Left lung (tissue), 14 donors: ENCODE measurements around the gene MED26. TPM values are rescaled to one million over a fixed set of nuclear protein-coding genes. Genes with fewer than 3 reads are reported as not detected.
A peak's percentile ranks its signal among the peaks of the same experiment; 100 is the strongest.
"Not testable (repeated sequence)": the region's sequence is repeated elsewhere in the genome, so short reads cannot be mapped to it uniquely, and the experiment has no call there.

ENCODE experiments used
- ATAC-seq: fragments of 200-7000 bp; cut with Tn5 transposase; one replicate; pipeline ENCODE4 v1.9.1; 2020; ENCODE audit warnings: moderate library complexity
- DNase-seq, 4 donors: peaks; one replicate each; pipeline ENCODE4 v3.0.0-alpha.2; 2013 to 2020
- H3K27ac ChIP-seq, 2 donors: fragments of 200-600 bp; sonication (generic) in 1 of 2; one replicate each; pipeline versions ENCODE4 v1.5.0 to v1.8.0; 2020 to 2021
- H3K27me3 ChIP-seq, 2 donors: fragments of 200-600 bp; sonication (generic) in 1 of 2; one replicate each; pipeline versions ENCODE4 v1.5.0 to v1.8.0; 2020 to 2021
- H3K36me3 ChIP-seq, 2 donors: fragments of 200-600 bp; sonication (generic) in 1 of 2; one replicate each; pipeline versions ENCODE4 v1.5.0 to v1.8.0; 2020 to 2021
- H3K4me1 ChIP-seq, 2 donors: fragments of 200-600 bp; one replicate each; pipeline ENCODE4 v1.8.0; 2021
- H3K4me3 ChIP-seq, 2 donors: fragments of 200-600 bp; sonication (generic) in 1 of 2; one replicate each; pipeline versions ENCODE4 v1.5.0 to v1.8.0; 2020 to 2021; ENCODE audit warnings: mild to moderate bottlenecking in 1 of 2
- H3K9me3 ChIP-seq, 2 donors: fragments of 200-600 bp; sonication (generic) in 1 of 2; one replicate each; pipeline versions ENCODE4 v1.5.0 to v1.8.0; 2020 to 2021
- CTCF ChIP-seq, 2 donors: fragments of 200-600 bp; sonication (generic) in 1 of 2; IDR thresholded peaks; one replicate each; pipeline versions ENCODE4 v1.5.0 to v1.8.0; 2021; ENCODE audit warnings: antibody characterized with exemption in 2 of 2
- intact Hi-C, 2 donors: fragments of 100-400 bp; cut with DNase I; formaldehyde crosslinking; loops; one replicate each; pipeline versions ENCODE4 v1.11.2 to v1.14.2; 2022
- long read RNA-seq, 12 donors: library from polyadenylated mRNA in 2 of 12; unstranded in 2 of 12; transcript quantifications; one replicate each; pipeline ENCODE4 v2.0.0 and lab custom pipeline, GENCODE V29; 2019 to 2026
- polyA plus RNA-seq, 6 donors: library from polyadenylated mRNA; unstranded; fragments of 120-200 nt; gene quantifications; one replicate each; pipeline ENCODE4 v1.2.1, GENCODE V29; 2013; ENCODE audit not compliant: insufficient read length in 6 of 6
- total RNA-seq, 2 donors: library from RNA; stranded (reverse); fragmentation: NEBNext Ultra II Directional; extraction: Animal tissue kit (Norgen Biotek cat#: 25700); gene quantifications; one replicate each; pipeline ENCODE4 v1.2.1, GENCODE V29; 2021
- donor health status: DM: no; HTN: yes; CAD: no.
- donor health status: DM: no; HTN: no; CAD: no.

Gene MED26
- total RNA-seq (10 to 100 TPM; 10.0 to 10.3 TPM), polyA plus RNA-seq (1 to 10 TPM; 7.0 to 9.7 (median 8.4) TPM)
- long read RNA-seq, donor 1, transcript MED26-202 (1 exons, 3,871 nt): major isoform, 23 of 30 reads
- long read RNA-seq, donor 1, transcript MED26-201 (3 exons, 3,174 nt): minor isoform, 6 of 30 reads
- long read RNA-seq, donor 1, partial matches to known transcripts: 0 of 30 reads
- long read RNA-seq, donor 1, other reads (novel, unspliced or antisense): 0 of 30 reads
- long read RNA-seq, donor 2, transcript MED26-202 (1 exons, 3,871 nt): major isoform, 28 of 32 reads
- long read RNA-seq, donor 2, partial matches to known transcripts: 0 of 32 reads
- long read RNA-seq, donor 2, other reads (novel, unspliced or antisense): 0 of 32 reads
- long read RNA-seq, donor 3, partial matches to known transcripts: 0 of 7 reads
- long read RNA-seq, donor 3, other reads (novel, unspliced or antisense): 0 of 7 reads
- long read RNA-seq, donor 4: 0 reads
- long read RNA-seq, donor 5, transcript MED26-202 (1 exons, 3,871 nt): major isoform, 24 of 26 reads
- long read RNA-seq, donor 5, partial matches to known transcripts: 0 of 26 reads
- long read RNA-seq, donor 5, other reads (novel, unspliced or antisense): 0 of 26 reads
- long read RNA-seq, donor 6, transcript MED26-202 (1 exons, 3,871 nt): major isoform, 18 of 23 reads
- long read RNA-seq, donor 6, transcript MED26-201 (3 exons, 3,174 nt): minor isoform, 5 of 23 reads
- long read RNA-seq, donor 6, partial matches to known transcripts: 0 of 23 reads
- long read RNA-seq, donor 6, other reads (novel, unspliced or antisense): 0 of 23 reads
- long read RNA-seq, donor 7, transcript MED26-202 (1 exons, 3,871 nt): major isoform, 8 of 10 reads
- long read RNA-seq, donor 7, partial matches to known transcripts: 0 of 10 reads
- long read RNA-seq, donor 7, other reads (novel, unspliced or antisense): 0 of 10 reads
- long read RNA-seq, donor 8, transcript MED26-202 (1 exons, 3,871 nt): major isoform, 10 of 12 reads
- long read RNA-seq, donor 8, partial matches to known transcripts: 0 of 12 reads
- long read RNA-seq, donor 8, other reads (novel, unspliced or antisense): 0 of 12 reads
- long read RNA-seq, donor 9, partial matches to known transcripts: 0 of 1 reads
- long read RNA-seq, donor 9, other reads (novel, unspliced or antisense): 0 of 1 reads
- long read RNA-seq, donor 10: 0 reads
- long read RNA-seq, donor 11: 0 reads
- long read RNA-seq, donor 12, transcript MED26-202 (1 exons, 3,871 nt): major isoform, 13 of 15 reads
- long read RNA-seq, donor 12, partial matches to known transcripts: 0 of 15 reads
- long read RNA-seq, donor 12, other reads (novel, unspliced or antisense): 0 of 15 reads

- H3K9me3 ChIP-seq: no peaks in the 10 kb centered on the region
- peaks cover 14 to 54% of the 10 kb centered on the region in 2 donors for H3K4me1 ChIP-seq
- intact Hi-C loops: loop anchor here in 1 of 2 donors (10.0 kb wide), 1 partner anchor 54 kb away; the partner anchor contains the start of gene SLC35E1
- TF ChIP-seq CTCF (IDR thresholded peaks at IDR 0.05): peak in 1 of 2 donors; percentile 18
- peak; percentile 95 to 98 (median 98) for DNase-seq
- H3K4me3 ChIP-seq: peak within 1 kb of the TSS; percentile 96 to 99
- ATAC-seq: peak; percentile 90
- no peaks in the 10 kb centered on the region for H3K27me3 ChIP-seq
- peak within 1 kb of the TSS; percentile 88 to 90 for H3K27ac ChIP-seq
- H3K36me3 ChIP-seq: peaks cover 0 to 33% of the 10 kb centered on the region in 2 donors
These were observed at the start of gene MED26 for GRCh38 chr19:16628183-16628983. Gene MED26, minus strand, starts transcription at chr19:16628204. Its CDS starts 261 bp downstream, at chr19:16627943.

- Histone ChIP-seq H3K4me1 (peaks cover 0 to 29% of the 10 kb centered on the region in 2 donors), H3K27me3 (no peaks in the 10 kb centered on the region), H3K4me3 (no peak overlapping the region), H3K27ac (peak overlapping the region in 1 of 2 donors; percentile 31), H3K36me3 (peaks cover 0 to 23% of the 10 kb centered on the region in 2 donors), H3K9me3 (peaks cover 0 to 15% of the 10 kb centered on the region in 2 donors)
- intact Hi-C loops: no loop called here
- peak in 1 of 4 donors; percentile 0 for DNase-seq
- ATAC-seq: no peak
- TF ChIP-seq CTCF (IDR thresholded peaks at IDR 0.05): no peak
These were observed 49.1 kb upstream of the MED26 start for GRCh38 chr19:16677055-16677454.

GRCh38 chr19:16676101-16676798 lies 48.2 kb upstream of the MED26 start:
- Histone ChIP-seq H3K36me3 (peaks cover 0 to 15% of the 10 kb centered on the region in 2 donors), H3K9me3 (peaks cover 0 to 10% of the 10 kb centered on the region in 2 donors), H3K27ac (peak overlapping the region in 1 of 2 donors; percentile 31), H3K4me3 (no peak overlapping the region), H3K27me3 (no peaks in the 10 kb centered on the region), H3K4me1 (peaks cover 0 to 29% of the 10 kb centered on the region in 2 donors)
- TF ChIP-seq CTCF (IDR thresholded peaks at IDR 0.05): no peak
- ATAC-seq (no peak), DNase-seq (peak in 1 of 4 donors; percentile 38)
- intact Hi-C loops: no loop called here

GRCh38 chr19:16673839-16674238 lies 45.8 kb upstream of the MED26 start:
- intact Hi-C loops, H3K9me3 ChIP-seq, H3K27me3 ChIP-seq, ATAC-seq, H3K4me3 ChIP-seq, H3K36me3 ChIP-seq: not testable (repeated sequence)
- peak in 1 of 4 donors; percentile 2 for DNase-seq
- peak overlapping the region in 1 of 2 donors; percentile 71 for H3K27ac ChIP-seq
- H3K4me1 ChIP-seq: peaks cover 0 to 29% of the 10 kb centered on the region in 2 donors
